ENCODE data around the gene PGGHG. TPM values are rescaled to one million over a fixed set of nuclear protein-coding genes. Genes with fewer than 3 reads are reported as not detected.
A peak's percentile ranks its signal among the peaks of the same experiment; 100 is the strongest.

The PGGHG gene
- total and polyA plus RNA-seq, 10 donors = 53.4 to 250 (median 131) TPM

GRCh38 chr11:336659-337198 lies 47.8 kb downstream of the PGGHG start:
- peak; percentile 12 for DNase-seq
- H3K9me3 ChIP-seq = no peaks in the 10 kb centered on the region
- WGBS, 5 donors = 60 to 87% (median 83%) methylated on average over 4 of the region's 4 CpGs
- intact Hi-C loops (cut with DNase I; ENCODE audit: low total_unique reads) = no loop called here
- no peak overlapping the region for H3K4me3 ChIP-seq
- H3K27ac ChIP-seq = peak overlapping the region in 7 of 8 donors; percentile 27 to 80 (median 74)
- no peaks in the 10 kb centered on the region for H3K27me3 ChIP-seq (replicated peaks in 1 of 7)
- peaks cover 9 to 56% (median 26%) of the 10 kb centered on the region in 6 donors for H3K4me1 ChIP-seq
- H3K36me3 ChIP-seq = peaks cover 0 to 1% (median 0%) of the 10 kb centered on the region in 6 donors
- TF ChIP-seq CTCF (IDR thresholded peaks at IDR 0.05 in 8 of 11, conservative IDR thresholded peaks at IDR 0.05 in 3 of 11) (no peak), POLR2AphosphoS5 (IDR thresholded peaks at IDR 0.05) (no peak), POLR2A (IDR thresholded peaks at IDR 0.05) (no peak)

GRCh38 chr11:337711-338110 lies 48.8 kb downstream of the PGGHG start:
- no peak for TF ChIP-seq CTCF (IDR thresholded peaks at IDR 0.05 in 8 of 11, conservative IDR thresholded peaks at IDR 0.05 in 3 of 11)
- TF ChIP-seq POLR2A (IDR thresholded peaks at IDR 0.05) = no peak
- TF ChIP-seq POLR2AphosphoS5 (IDR thresholded peaks at IDR 0.05) = no peak
- intact Hi-C loops (cut with DNase I; ENCODE audit: low total_unique reads) = no loop called here
- Histone ChIP-seq H3K4me1 (peaks cover 11 to 58% (median 31%) of the 10 kb centered on the region in 6 donors), H3K9me3 (no peaks in the 10 kb centered on the region), H3K4me3 (no peak overlapping the region), H3K36me3 (no peaks in the 10 kb centered on the region), H3K27ac (peak overlapping the region in 5 of 8 donors; percentile 27 to 75 (median 74)), H3K27me3 (replicated peaks in 1 of 7) (no peaks in the 10 kb centered on the region)
- WGBS, 5 donors = 90 to 96% (median 94%) methylated on average over 6 of the region's 6 CpGs
- peak; percentile 33 for DNase-seq

- Histone ChIP-seq H3K9me3 (no peaks in the 10 kb centered on the region), H3K27me3 (replicated peaks in 1 of 7) (no peaks in the 10 kb centered on the region), H3K4me1 (peaks cover 11 to 52% (median 31%) of the 10 kb centered on the region in 6 donors), H3K36me3 (no peaks in the 10 kb centered on the region), H3K27ac (no peak overlapping the region), H3K4me3 (no peak overlapping the region)
- TF ChIP-seq POLR2A (IDR thresholded peaks at IDR 0.05) (no peak), CTCF (IDR thresholded peaks at IDR 0.05 in 8 of 11, conservative IDR thresholded peaks at IDR 0.05 in 3 of 11) (no peak), POLR2AphosphoS5 (IDR thresholded peaks at IDR 0.05) (no peak)
- intact Hi-C loops (cut with DNase I; ENCODE audit: low total_unique reads) = no loop called here
- WGBS, 5 donors = 91 to 98% (median 96%) methylated on average over 2 of the region's 2 CpGs
- DNase-seq = no peak
These were observed 51.0 kb downstream of the PGGHG start for GRCh38 chr11:339963-340362.

GRCh38 chr11:340539-341512 lies 51.9 kb downstream of the PGGHG start:
- Histone ChIP-seq H3K4me3 (no peak overlapping the region), H3K4me1 (peaks cover 11 to 46% (median 24%) of the 10 kb centered on the region in 6 donors), H3K27ac (peak overlapping the region in 4 of 8 donors; percentile 42 to 66 (median 46)), H3K27me3 (replicated peaks in 1 of 7) (no peaks in the 10 kb centered on the region), H3K36me3 (no peaks in the 10 kb centered on the region), H3K9me3 (no peaks in the 10 kb centered on the region)
- WGBS, 5 donors = 67 to 89% (median 82%) methylated on average over 4 to 5 of the region's 5 CpGs
- TF ChIP-seq CTCF (IDR thresholded peaks at IDR 0.05 in 8 of 11, conservative IDR thresholded peaks at IDR 0.05 in 3 of 11) (no peak), POLR2A (IDR thresholded peaks at IDR 0.05) (no peak), POLR2AphosphoS5 (IDR thresholded peaks at IDR 0.05) (no peak)
- DNase-seq = no peak
- intact Hi-C loops (cut with DNase I; ENCODE audit: low total_unique reads) = no loop called here

All from spleen (tissue), 11 donors.